ELF-1 (cell line): ENCODE measurements around the gene VPS35.
"Not testable (repeated sequence)": the region's sequence is repeated elsewhere in the genome, so short reads cannot be mapped to it uniquely, and the experiment has no call there.

Experiments
- DNase-seq: peaks from one replicate; pipeline ENCODE4 v3.0.0-alpha.2; 2016; ENCODE audit warnings: low read depth, low spot score

VPS35 gene

DNA sequence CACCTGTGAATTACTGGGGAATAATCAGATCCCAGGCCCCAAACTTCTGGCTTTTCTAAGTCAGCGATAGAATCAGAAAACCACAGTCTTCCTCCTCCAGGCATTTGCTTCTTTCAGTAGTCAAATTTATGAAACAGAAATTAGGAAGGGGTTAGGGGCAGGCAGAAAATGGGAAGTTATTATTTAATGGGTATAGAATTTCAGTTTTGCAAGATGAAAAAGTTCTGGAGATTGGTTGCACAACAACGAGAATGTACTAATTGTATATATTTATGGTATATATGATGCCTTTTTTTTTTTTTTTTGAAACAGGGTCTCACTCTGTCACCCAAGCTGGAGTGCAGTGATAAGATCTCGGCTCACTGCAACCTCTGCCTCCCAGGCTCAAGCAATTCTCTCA lies 23.9 kb upstream of the VPS35 start:
- no peak for DNase-seq

DNA sequence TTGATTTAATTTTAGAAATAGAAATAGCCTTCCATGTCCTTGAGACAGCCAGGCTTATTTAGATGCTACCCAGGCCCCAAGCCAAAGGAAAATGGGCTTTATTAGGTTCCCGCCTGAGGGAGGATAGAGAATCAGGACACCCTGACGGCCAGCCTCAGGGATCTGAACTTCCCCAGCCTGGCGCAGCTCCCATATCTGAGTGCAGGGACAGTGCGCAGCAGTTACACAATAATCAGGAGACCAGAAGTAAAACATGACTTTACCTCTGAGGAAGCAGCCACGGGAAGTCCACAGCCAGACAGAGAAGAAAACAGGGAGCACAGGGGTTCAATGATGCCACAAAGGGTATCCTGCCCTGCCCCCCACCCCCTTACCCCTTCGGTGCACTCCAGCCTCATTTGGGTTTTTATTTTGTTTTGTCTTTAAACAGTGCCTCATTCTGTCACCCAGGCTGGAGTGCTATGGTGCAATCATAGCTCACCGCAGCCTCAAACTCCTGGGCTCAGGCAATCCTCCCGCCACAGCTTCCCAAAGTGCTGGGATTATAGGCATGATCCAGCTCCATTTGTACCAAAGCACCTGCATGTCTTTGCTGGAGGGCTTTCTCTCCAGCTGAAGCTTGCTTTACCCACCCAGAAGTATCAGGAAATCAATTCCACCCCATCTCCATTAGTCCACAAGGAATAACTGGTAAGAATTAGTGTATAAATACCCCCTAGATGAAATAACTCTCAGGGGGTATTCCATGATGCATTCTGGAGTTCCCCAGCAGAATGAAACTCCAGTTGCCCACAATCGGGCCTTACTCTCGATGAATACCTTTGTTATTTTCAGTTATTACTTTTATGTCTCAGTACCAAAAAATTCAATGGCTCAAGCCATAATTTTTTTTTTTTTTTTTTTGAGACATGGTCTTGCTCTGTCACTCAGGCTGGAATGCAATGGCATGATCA lies 22.4 kb upstream of the VPS35 start:
- DNase-seq: no peak

GRCh38 chr16:46709469-46710005 lies 20.6 kb upstream of the VPS35 start:
- DNase-seq: no peak

- DNase-seq: no peak
These were observed 17.7 kb upstream of the VPS35 start for GRCh38 chr16:46706642-46707041.

- DNase-seq: no peak
These were observed 13.1 kb upstream of the VPS35 start for GRCh38 chr16:46702030-46702429.

GRCh38 chr16:46701615-46702014 lies 12.6 kb upstream of the VPS35 start:
- no peak for DNase-seq

DNA sequence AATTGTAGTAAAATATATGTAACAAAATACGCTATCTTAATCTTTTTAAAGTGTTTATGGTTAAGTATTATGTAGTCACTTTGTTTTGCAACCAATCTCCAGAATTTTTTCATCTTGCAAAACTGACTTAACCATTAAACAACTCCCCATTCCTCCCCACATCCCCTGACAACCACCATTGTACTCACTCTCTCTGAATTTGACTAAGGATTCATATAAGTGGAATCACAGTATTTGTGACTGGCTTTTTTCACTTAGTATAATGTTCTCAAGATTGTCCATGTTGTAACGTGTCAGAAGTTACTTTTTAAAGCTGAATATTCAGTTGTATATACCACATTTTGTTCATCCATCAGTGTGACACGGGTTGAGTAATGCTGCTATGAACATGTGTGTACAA lies 11.1 kb upstream of the VPS35 start:
- DNase-seq: no peak

DNA sequence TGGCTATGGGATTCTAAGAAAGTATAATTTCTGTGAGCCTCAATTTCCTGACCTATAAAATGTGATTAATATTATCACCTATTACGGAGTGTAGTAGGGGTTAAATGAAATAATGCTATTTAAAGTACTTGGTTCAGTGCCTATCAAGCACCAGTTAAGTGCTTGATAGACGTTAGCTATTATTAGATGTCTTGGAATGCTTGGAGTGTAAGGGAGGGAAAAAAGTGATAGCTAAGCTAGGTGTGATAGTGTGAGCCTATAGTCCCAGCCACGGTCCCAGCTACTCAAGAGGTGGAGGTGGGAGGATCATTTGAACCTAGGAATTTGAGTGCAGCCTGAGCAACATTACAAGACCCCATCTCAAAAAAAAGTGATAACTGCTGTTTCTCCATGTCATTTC lies 8.0 kb upstream of the VPS35 start:
- DNase-seq: no peak

- no peak for DNase-seq
These were observed 7.0 kb upstream of the VPS35 start for GRCh38 chr16:46695937-46696336.

- no peak for DNase-seq
These were observed 4.6 kb upstream of the VPS35 start for GRCh38 chr16:46693598-46693997.

GRCh38 chr16:46691726-46692125 lies 2.7 kb upstream of the VPS35 start:
- DNase-seq: no peak

GRCh38 chr16:46690281-46691178 lies 1.6 kb upstream of the VPS35 start:
- DNase-seq: peak; percentile 34

DNA sequence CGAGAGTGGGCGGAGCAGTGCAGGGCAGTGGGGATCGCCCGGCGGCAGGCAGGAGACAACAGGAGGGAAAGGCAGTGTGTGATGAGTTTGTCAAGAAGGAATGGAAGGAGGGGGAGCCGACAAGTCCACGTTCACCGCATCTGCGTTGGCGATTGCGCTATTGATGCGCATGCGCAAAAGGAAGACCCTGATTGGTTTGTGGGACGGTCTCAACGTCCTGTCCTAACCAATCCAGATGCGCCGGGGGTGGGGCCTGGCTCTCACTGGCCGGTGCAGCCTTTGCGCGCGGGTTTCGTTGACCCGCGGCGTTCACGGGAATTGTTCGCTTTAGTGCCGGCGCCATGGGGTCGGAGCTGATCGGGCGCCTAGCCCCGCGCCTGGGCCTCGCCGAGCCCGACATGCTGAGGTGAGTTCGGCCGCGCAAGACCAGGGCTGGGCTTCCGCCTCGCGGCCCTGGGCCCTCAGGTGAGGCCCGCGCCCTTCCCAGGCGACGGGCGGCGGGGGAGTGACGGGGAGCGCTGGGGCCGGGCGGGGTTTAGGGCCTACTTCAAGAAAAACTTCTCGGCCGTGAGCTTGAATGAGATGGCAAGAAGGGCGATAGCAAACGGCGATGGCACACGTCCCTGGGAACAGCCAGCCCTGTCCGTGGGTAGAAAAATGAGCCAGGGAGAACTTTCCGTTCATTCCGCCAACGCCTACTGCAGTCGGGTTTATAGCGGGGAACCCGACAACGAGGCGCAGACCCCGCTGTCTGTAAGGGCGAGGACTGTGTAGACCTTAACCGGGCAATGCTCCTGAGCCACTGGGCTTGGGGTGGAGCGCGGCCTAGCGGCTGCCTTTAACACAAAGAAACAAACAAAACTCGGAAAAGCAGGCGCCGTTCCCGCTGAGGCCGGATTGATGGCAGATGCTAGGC lies 645 bp upstream of the VPS35 start, which contains the start of gene ORC6:
Gene ORC6 (plus strand): TSS at position 295 of the 916 bp plus-strand sequence. CDS start 47 bp downstream, at position 342.
- peak; percentile 99 for DNase-seq

- no peak for DNase-seq
These were observed 801 bp downstream of the VPS35 start for GRCh38 chr16:46688101-46688653.

DNA sequence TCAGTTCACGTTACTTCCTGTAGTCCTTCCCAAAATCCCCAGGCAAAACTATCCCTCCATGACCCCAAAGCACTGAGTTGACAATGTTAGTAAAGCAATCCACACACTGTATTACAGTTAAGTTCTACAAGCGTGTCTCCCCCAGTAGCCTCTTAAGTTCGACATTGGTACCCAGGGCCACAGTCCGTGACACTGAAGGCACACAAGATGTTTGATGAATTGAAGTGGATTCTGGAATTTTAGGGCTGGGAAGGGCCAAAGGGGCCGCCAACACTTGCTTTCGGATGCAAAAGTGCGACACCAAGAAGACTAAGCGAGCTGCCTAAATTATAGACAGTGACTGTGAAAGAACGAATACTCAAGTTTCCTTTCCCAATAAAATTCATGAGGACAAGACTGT lies 1.5 kb downstream of the VPS35 start:
- DNase-seq: no peak

DNA sequence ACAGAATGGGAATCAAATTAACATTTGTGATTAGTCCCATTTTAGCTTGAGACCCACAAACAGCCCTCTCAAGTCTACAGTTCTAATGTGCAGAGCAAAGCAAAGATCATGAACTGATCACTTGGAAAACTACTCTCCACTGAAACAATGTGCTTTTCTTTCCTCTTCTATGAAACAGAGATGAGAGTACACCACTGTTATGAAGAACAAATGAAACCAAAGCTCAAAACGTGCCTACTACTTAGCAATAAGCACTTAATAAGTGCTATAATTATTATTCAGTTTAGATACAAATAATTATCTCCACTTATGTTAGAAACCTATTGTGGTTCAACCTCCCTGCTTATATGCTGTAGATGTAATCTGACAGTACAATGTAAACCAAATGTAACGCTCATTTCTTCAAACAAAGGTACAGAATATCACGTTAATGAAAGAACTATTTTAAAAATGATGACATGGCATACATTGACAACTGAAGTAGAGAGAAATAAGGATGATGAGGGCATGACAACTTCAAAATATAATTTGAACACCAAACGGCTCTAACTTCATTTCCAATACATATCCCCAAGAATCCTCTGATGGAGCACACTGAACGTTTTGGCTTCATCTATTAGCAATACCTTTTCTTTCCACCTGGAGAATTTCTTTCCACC lies 2.0 kb downstream of the VPS35 start:
- DNase-seq: no peak

- DNase-seq: not testable (repeated sequence)
These were observed 7.1 kb downstream of the VPS35 start for GRCh38 chr16:46681867-46682266.

- DNase-seq: not testable (repeated sequence)
These were observed 11.0 kb downstream of the VPS35 start for GRCh38 chr16:46677943-46678342.

- DNase-seq: peak; percentile 81
These were observed 15.5 kb downstream of the VPS35 start for GRCh38 chr16:46673320-46674013.
